ENCODE results near the gene ATP11A. TPM values are rescaled to one million over a fixed set of nuclear protein-coding genes. Genes with fewer than 3 reads are reported as not detected.

The ATP11A gene
- total RNA-seq, 1 donor from 2014 or later = 281 TPM

DNA sequence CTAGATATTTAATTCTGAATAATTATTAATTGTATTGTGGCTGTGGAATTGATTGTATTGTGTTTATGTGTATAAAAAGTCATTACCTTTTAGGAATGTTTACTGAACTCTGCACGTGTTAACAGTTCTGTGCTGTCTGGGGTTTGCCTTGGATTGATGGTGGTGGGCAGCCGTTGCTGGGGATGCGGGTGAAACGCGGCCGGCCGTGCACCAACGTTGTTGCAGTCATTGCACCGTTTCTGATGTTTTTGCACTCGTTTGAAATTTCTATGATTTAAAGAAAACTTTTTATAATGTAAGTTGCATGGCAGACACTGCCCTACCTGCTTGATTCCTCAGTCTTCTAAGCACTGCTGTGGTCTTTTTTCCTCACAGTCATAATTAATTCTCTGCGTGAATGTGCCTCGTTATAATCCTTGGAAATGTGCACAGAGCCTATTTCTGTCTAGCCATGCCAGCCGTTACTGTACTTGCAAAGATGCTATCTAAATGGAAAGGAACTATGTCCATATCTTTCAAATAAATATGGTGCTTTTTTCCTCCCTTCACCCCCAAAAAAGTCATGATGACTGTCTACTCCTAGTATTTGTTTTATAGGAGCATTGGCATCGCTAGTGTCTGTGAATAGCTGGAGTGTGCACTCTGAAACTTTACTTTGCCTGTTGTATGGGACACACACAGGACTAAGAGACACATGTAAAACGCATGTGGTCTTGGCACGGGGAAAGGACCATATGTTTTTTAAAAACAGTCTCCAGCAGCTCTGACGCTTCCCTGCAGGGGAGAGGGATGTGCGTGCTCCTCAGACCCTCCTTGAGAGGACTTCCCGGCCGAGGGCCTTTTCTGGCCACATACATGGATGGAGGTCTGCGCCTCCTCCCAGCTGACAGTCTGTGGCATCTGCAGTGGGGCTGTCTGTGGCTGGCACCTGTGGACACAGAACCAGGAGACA, 238.5 kb downstream of the ATP11A start:
- H3K36me3 ChIP-seq = no peaks in the 10 kb centered on the region
- H3K27me3 ChIP-seq (ENCODE audit: low read depth) = peaks cover 7% of the 10 kb centered on the region
- intact Hi-C loops (cut with DNase I) = no loop called here
- H3K27ac ChIP-seq = no peak overlapping the region
- DNase-seq = no peak
- peak overlapping the region; percentile 4 for H3K4me3 ChIP-seq
- no peak for ATAC-seq
- peaks cover 17% of the 10 kb centered on the region for H3K4me1 ChIP-seq
- peaks cover 4% of the 10 kb centered on the region for H3K9me3 ChIP-seq
- TF ChIP-seq, protein P1, sequence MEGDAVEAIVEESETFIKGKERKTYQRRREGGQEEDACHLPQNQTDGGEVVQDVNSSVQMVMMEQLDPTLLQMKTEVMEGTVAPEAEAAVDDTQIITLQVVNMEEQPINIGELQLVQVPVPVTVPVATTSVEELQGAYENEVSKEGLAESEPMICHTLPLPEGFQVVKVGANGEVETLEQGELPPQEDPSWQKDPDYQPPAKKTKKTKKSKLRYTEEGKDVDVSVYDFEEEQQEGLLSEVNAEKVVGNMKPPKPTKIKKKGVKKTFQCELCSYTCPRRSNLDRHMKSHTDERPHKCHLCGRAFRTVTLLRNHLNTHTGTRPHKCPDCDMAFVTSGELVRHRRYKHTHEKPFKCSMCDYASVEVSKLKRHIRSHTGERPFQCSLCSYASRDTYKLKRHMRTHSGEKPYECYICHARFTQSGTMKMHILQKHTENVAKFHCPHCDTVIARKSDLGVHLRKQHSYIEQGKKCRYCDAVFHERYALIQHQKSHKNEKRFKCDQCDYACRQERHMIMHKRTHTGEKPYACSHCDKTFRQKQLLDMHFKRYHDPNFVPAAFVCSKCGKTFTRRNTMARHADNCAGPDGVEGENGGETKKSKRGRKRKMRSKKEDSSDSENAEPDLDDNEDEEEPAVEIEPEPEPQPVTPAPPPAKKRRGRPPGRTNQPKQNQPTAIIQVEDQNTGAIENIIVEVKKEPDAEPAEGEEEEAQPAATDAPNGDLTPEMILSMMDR (IDR thresholded peaks at IDR 0.05) = no peak

DNA sequence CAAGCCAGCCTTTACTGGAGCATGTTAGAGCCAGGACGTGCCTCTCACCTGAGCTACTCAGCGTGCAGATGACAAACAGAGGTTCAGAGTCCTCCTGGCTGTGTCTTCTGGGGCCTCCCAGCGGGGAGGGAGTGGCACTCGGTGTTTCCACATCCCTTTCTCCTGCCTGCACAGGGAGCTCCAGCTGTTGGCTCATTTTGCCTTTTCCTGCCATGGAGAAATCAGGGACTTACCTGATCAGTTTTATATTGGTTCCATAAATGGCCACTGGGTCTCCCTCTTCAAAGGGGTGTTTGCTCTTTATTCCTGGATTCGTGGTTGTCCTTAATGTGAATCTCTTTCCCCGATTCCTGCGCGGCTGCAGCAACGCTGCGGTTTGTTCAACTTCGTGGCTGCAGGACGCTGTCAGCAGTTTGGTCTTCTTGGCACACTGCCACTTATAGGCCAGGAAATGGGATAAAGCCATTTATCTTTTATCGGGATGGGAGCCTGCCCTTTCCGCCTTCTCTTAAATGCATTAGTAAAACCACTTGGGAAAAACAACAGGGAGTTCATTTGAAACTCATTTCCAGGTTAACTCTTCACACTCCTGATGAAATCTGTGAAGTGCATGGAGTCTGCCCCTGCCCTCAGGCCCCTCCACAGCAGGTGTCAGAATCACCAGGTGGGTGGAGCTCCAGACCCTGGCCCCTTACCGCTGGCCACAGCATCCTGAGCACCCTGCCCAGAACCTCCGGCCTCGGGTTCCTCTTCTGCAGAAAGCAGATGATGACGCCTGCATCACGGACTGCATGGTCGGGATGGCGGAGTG, 239.3 kb downstream of the ATP11A start:
- ATAC-seq (peak; percentile 24 to 37), DNase-seq (no peak)
- Histone ChIP-seq H3K36me3 (no peaks in the 10 kb centered on the region), H3K4me1 (peaks cover 17% of the 10 kb centered on the region), H3K9me3 (peaks cover 4% of the 10 kb centered on the region), H3K4me3 (peak overlapping the region; percentile 4), H3K27ac (no peak overlapping the region), H3K27me3 (ENCODE audit: low read depth) (peaks cover 10% of the 10 kb centered on the region)
- TF ChIP-seq, protein P1 (IDR thresholded peaks at IDR 0.05) = no peak
- intact Hi-C loops (cut with DNase I) = no loop called here

DNA sequence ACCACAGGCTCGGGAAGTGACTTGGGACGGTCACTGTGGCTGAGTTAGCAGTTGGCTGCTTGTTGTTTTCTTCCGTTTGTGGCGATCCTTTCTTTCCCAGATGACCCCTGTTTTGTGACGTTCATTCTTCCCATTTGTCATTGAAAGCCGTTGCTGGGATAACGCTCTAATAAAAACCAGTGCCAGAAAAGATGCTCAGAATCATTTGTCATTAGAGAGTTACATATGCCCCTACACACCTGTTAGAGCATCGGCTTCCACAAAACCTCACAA, 239.9 kb downstream of the ATP11A start:
- intact Hi-C loops (cut with DNase I) = no loop called here
- no peak overlapping the region for H3K4me3 ChIP-seq
- TF ChIP-seq, protein P1 (IDR thresholded peaks at IDR 0.05) = no peak
- no peaks in the 10 kb centered on the region for H3K36me3 ChIP-seq
- no peak overlapping the region for H3K27ac ChIP-seq
- no peak for ATAC-seq
- peaks cover 17% of the 10 kb centered on the region for H3K4me1 ChIP-seq
- DNase-seq = no peak
- peaks cover 4% of the 10 kb centered on the region for H3K9me3 ChIP-seq
- H3K27me3 ChIP-seq (ENCODE audit: low read depth) = peaks cover 10% of the 10 kb centered on the region

DNA sequence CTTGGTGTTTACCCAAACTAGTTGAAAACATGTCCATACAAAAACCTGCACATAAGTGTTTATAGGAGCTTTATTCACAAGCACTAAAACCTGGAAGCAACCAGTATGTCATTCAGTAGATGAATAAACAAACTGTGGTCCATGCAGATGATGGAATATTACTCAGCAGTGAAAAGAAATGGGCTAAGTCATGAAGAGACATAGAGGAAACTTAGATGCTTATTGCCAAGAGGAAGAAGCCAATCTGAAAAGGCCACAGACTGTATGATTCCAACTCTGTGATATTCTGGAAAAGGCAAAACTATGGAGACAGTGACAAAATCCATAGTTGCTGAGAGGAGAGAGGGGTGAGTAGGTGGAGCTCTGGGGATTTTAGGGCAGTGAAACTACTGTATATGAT, 240.4 kb downstream of the ATP11A start:
- Histone ChIP-seq H3K4me1 (peaks cover 17% of the 10 kb centered on the region), H3K4me3 (no peak overlapping the region), H3K36me3 (no peaks in the 10 kb centered on the region), H3K9me3 (peaks cover 4% of the 10 kb centered on the region), H3K27me3 (ENCODE audit: low read depth) (peaks cover 10% of the 10 kb centered on the region), H3K27ac (no peak overlapping the region)
- TF ChIP-seq, protein P1 (IDR thresholded peaks at IDR 0.05) = no peak
- intact Hi-C loops (cut with DNase I) = no loop called here
- ATAC-seq = no peak
- DNase-seq = no peak

DNA sequence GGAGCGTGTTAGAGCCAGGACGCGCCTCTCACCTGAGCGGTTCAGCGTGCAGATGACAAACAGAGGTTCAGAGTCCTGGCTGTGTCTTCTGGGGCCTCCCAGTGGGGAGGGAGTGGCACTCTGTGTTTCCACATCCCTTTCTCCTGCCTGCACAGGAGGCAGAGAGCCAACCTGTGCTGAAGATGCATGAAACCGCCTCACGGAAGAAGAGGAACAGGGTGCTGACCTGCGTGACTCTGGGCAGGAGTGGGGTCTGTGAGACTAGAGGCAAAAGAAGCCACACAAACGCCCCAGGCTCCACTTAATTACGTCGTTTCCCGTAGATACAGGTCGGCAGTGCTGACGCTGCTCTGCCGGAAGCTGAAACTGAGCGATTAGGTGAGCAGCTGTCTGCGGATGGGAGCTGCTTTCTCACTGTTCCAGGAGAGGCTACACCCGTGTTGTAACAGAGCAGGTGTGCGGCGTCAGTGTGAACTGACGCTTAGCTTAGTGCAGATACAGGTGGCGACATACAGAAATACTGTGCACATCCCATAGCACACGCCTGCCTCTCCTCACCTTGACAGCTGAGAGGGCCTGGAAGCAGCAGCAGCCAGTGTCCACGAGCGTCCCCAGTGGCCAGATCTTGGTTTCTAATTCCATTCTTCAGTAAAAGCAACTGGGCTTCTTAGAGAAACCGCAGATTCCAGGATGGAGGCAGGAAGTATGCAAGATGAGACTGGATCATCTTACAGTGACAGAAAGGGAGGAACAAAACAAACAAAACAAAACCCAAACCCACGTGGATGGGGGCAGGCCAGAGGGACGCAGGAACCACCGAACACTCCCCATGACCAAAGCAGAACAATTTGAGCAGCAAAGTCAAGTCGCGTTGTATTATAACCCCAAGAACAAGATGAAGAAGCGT, 241.4 kb downstream of the ATP11A start:
- no peak overlapping the region for H3K27ac ChIP-seq
- DNase-seq = no peak
- no peaks in the 10 kb centered on the region for H3K36me3 ChIP-seq
- peaks cover 4% of the 10 kb centered on the region for H3K9me3 ChIP-seq
- intact Hi-C loops (cut with DNase I) = no loop called here
- peaks cover 10% of the 10 kb centered on the region for H3K27me3 ChIP-seq (ENCODE audit: low read depth)
- ATAC-seq = no peak
- peaks cover 17% of the 10 kb centered on the region for H3K4me1 ChIP-seq
- TF ChIP-seq, protein P1 (IDR thresholded peaks at IDR 0.05) = peak; percentile 39
- no peak overlapping the region for H3K4me3 ChIP-seq

Measured in lower lobe of right lung (tissue), 2 donors.